DOHH2 (cell line): Measurements from ENCODE around the gene LIMS3.
"Not testable (repeated sequence)": the region's sequence is repeated elsewhere in the genome, so short reads cannot be mapped to it uniquely, and the experiment has no call there.

Source experiments
- H3F3A ChIP-seq: fragments of 200-600 bp; sonication (generic), shearing (Covaris generic); 2 replicates; pipeline ENCODE4 v1.6.0; 2016; ENCODE audit warnings: antibody characterized with exemption, mild to moderate bottlenecking; ENCODE audit not compliant: control insufficient read depth, insufficient read depth
- H3K27ac ChIP-seq: fragments of 200-600 bp; sonication (generic); 2 replicates; pipeline ENCODE4 v1.5.1; 2014; ENCODE audit warnings: low read depth, mild to moderate bottlenecking, low read length, moderate library complexity
- H3K27me3 ChIP-seq: fragments of 200-600 bp; sonication (generic); 2 replicates; pipeline ENCODE4 v1.6.1; 2014; ENCODE audit warnings: mild to moderate bottlenecking, low read length, mixed read lengths; ENCODE audit not compliant: control insufficient read depth
- H3K36me3 ChIP-seq: fragments of 200-600 bp; sonication (generic); 2 replicates; pipeline ENCODE4 v1.6.1; 2014; ENCODE audit warnings: mild to moderate bottlenecking, low read length, moderate library complexity, mixed read lengths; ENCODE audit not compliant: control insufficient read depth
- H3K4me1 ChIP-seq: fragments of 200-600 bp; sonication (generic); 2 replicates; pipeline ENCODE4 v1.6.1; 2014; ENCODE audit warnings: mild to moderate bottlenecking, low read length, mixed read lengths; ENCODE audit not compliant: control insufficient read depth
- H3K4me2 ChIP-seq: fragments of 200-600 bp; sonication (generic); 2 replicates; pipeline ENCODE4 v1.6.0; 2014; ENCODE audit warnings: mild to moderate bottlenecking, low read length, moderate library complexity
- H3K4me3 ChIP-seq: fragments of 200-600 bp; sonication (generic); 2 replicates; pipeline ENCODE4 v1.5.1; 2014; ENCODE audit warnings: mild to moderate bottlenecking, low read length, mixed read lengths
- H3K79me2 ChIP-seq: fragments of 200-600 bp; sonication (generic); 2 replicates; pipeline ENCODE4 v1.6.1; 2014; ENCODE audit warnings: mild to moderate bottlenecking, low read length, mixed read lengths; ENCODE audit not compliant: control insufficient read depth
- H3K9me2 ChIP-seq: fragments of 200-600 bp; sonication (generic); replicated peaks from 2 replicates; pipeline ENCODE4 v1.6.1; 2014; ENCODE audit warnings: mild to moderate bottlenecking, low read length, mixed read lengths; ENCODE audit not compliant: control insufficient read depth
- H3K9me3 ChIP-seq: fragments of 200-600 bp; sonication (generic); 2 replicates; pipeline ENCODE4 v1.6.1; 2014; ENCODE audit warnings: antibody characterized with exemption, low read length, mixed read lengths; ENCODE audit not compliant: control insufficient read depth, insufficient read depth
- H4K20me1 ChIP-seq: fragments of 200-600 bp; sonication (generic); 2 replicates; pipeline ENCODE4 v1.6.0; 2014; ENCODE audit warnings: low read depth, mild to moderate bottlenecking, antibody characterized with exemption, low read length, moderate library complexity; ENCODE audit not compliant: control insufficient read depth, insufficient read depth

Gene LIMS3

GRCh38 chr2:109945362-109945761 lies 46.9 kb downstream of the LIMS3 start:
- not testable (repeated sequence) for H3K36me3 ChIP-seq, H3K9me3 ChIP-seq, H3K4me2 ChIP-seq, H3K27me3 ChIP-seq, H3K4me1 ChIP-seq, H4K20me1 ChIP-seq, H3K9me2 ChIP-seq, H3K79me2 ChIP-seq, H3K4me3 ChIP-seq, H3K27ac ChIP-seq, H3F3A ChIP-seq

GRCh38 chr2:109947262-109947958 lies 48.9 kb downstream of the LIMS3 start:
- not testable (repeated sequence) for H4K20me1 ChIP-seq, H3K27ac ChIP-seq, H3K9me3 ChIP-seq, H3K4me3 ChIP-seq, H3K9me2 ChIP-seq, H3K79me2 ChIP-seq, H3K4me1 ChIP-seq, H3K36me3 ChIP-seq, H3F3A ChIP-seq, H3K27me3 ChIP-seq, H3K4me2 ChIP-seq

- not testable (repeated sequence) for H3K9me2 ChIP-seq, H3K79me2 ChIP-seq, H3K27ac ChIP-seq, H3K4me3 ChIP-seq, H3K9me3 ChIP-seq, H3F3A ChIP-seq, H3K36me3 ChIP-seq, H3K4me1 ChIP-seq, H3K4me2 ChIP-seq, H4K20me1 ChIP-seq, H3K27me3 ChIP-seq
Measured at GRCh38 chr2:109947959-109948520, 49.6 kb downstream of the LIMS3 start.

GRCh38 chr2:109950146-109950843 lies 51.8 kb downstream of the LIMS3 start:
- H3K4me2 ChIP-seq, H3K27ac ChIP-seq, H3K36me3 ChIP-seq, H3K9me2 ChIP-seq, H4K20me1 ChIP-seq, H3K79me2 ChIP-seq, H3K27me3 ChIP-seq, H3K4me3 ChIP-seq, H3K9me3 ChIP-seq, H3F3A ChIP-seq, H3K4me1 ChIP-seq: not testable (repeated sequence)

DNA sequence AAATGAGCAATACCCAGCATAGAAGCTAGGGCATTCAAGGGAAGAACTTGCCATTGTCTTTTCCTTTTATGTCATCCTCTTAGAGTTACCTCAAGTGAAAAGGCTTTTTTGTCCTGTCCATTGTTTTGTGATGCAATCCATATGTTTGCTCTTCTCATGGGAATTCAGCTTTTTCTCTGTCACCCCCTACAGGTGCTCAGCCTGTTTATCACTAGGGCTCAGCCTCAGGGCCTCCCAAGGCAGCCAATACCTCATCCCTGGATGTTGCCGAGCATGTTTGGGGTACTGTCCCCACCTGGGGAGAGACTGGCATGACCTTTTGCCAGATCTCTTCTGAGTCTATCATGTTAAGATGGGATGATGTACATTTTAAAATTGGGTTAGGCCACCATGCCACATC lies 65.5 kb downstream of the LIMS3 start:
- not testable (repeated sequence) for H3K79me2 ChIP-seq, H3K4me2 ChIP-seq, H3K27me3 ChIP-seq, H3K4me3 ChIP-seq, H3K9me2 ChIP-seq, H3K27ac ChIP-seq, H3K9me3 ChIP-seq, H3K4me1 ChIP-seq, H3K36me3 ChIP-seq, H3F3A ChIP-seq, H4K20me1 ChIP-seq

GRCh38 chr2:109965482-109965881 lies 67.0 kb downstream of the LIMS3 start:
- H3K79me2 ChIP-seq, H3F3A ChIP-seq, H3K9me2 ChIP-seq, H3K4me2 ChIP-seq, H3K4me3 ChIP-seq, H3K9me3 ChIP-seq, H4K20me1 ChIP-seq, H3K36me3 ChIP-seq, H3K4me1 ChIP-seq, H3K27me3 ChIP-seq, H3K27ac ChIP-seq: not testable (repeated sequence)

DNA sequence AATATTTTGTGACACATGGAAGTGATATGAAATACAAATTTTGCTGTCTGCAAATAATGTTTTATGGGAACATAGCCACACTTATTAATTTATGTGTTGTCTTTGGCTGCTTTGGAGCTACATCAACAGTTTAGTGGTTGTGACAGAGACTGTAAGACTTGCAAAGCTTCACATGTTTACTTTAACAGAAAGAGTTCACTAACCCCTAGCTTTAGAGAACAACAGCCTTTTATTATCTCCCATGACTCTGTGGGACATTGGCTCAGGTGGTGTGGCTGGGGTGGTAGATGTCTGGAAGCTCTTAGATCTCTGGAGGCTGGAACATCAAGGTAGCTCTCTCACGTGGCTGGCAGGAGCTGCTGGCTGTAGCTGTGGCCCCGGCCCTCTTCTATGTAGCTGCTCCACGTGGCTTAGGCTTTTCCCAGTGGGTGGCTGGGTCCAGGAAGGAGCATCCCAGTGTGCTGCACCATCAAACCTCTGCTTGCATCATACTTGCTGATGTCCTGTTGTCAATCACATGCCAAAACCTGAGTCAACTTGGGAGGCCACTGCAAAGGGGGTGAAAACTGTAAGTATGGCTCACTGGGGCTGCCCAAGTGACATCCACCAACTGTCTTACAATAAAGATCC lies 67.7 kb downstream of the LIMS3 start:
- not testable (repeated sequence) for H3K4me2 ChIP-seq, H3K79me2 ChIP-seq, H3F3A ChIP-seq, H3K27me3 ChIP-seq, H3K4me1 ChIP-seq, H3K9me2 ChIP-seq, H3K4me3 ChIP-seq, H3K9me3 ChIP-seq, H3K36me3 ChIP-seq, H4K20me1 ChIP-seq, H3K27ac ChIP-seq

- H3K9me2 ChIP-seq, H3K4me1 ChIP-seq, H3K36me3 ChIP-seq, H3K4me3 ChIP-seq, H4K20me1 ChIP-seq, H3K79me2 ChIP-seq, H3K9me3 ChIP-seq, H3K4me2 ChIP-seq, H3F3A ChIP-seq, H3K27ac ChIP-seq, H3K27me3 ChIP-seq: not testable (repeated sequence)
Measured at GRCh38 chr2:109966858-109967257, 68.4 kb downstream of the LIMS3 start.
